ENCODE measurements around the gene UROC1.

UROC1 gene

GRCh38 chr3:126550488-126551051 lies 33.0 kb upstream of the UROC1 start:
- Histone ChIP-seq H4K20me1 (ENCODE audit: insufficient read depth, low read length, poor library complexity, severe bottlenecking) (no peaks in the 10 kb centered on the region), H3K4me3 (ENCODE audit: low read length, poor library complexity, severe bottlenecking) (no peak overlapping the region), H3K9me2 (replicated peaks; ENCODE audit: low read depth, low read length) (no peaks in the 10 kb centered on the region), H3F3A (ENCODE audit: low read depth) (no peaks in the 10 kb centered on the region), H3K4me1 (ENCODE audit: insufficient read depth, low read length, poor library complexity, severe bottlenecking) (peaks cover 26% of the 10 kb centered on the region), H3K79me2 (ENCODE audit: insufficient read depth, low read length) (no peaks in the 10 kb centered on the region), H3K9me3 (ENCODE audit: insufficient read depth, low read depth, low read length) (no peaks in the 10 kb centered on the region), H3K36me3 (ENCODE audit: insufficient read depth, low read length) (no peaks in the 10 kb centered on the region), H2AFZ (ENCODE audit: low read length) (no peak overlapping the region), H3K4me2 (ENCODE audit: low read depth, low read length, poor library complexity, severe bottlenecking) (no peak overlapping the region), H3K9ac (ENCODE audit: low read depth, low read length, poor library complexity, severe bottlenecking) (no peak overlapping the region), H3K27me3 (ENCODE audit: insufficient read depth, low read length, poor library complexity, severe bottlenecking) (no peaks in the 10 kb centered on the region)
- TF ChIP-seq EZH2phosphoT487 (IDR thresholded peaks at IDR 0.05; ENCODE audit: borderline replicate concordance), result no peak
- TF ChIP-seq CTCF (conservative IDR thresholded peaks at IDR 0.05; ENCODE audit: low read length), result no peak

- H3K79me2 ChIP-seq (ENCODE audit: insufficient read depth, low read length), result no peaks in the 10 kb centered on the region
- H3K4me2 ChIP-seq (ENCODE audit: low read depth, low read length, poor library complexity, severe bottlenecking), result peak overlapping the region; percentile 56
- no peaks in the 10 kb centered on the region for H3K27me3 ChIP-seq (ENCODE audit: insufficient read depth, low read length, poor library complexity, severe bottlenecking)
- H2AFZ ChIP-seq (ENCODE audit: low read length), result peak overlapping the region; percentile 86
- H3K9me2 ChIP-seq (replicated peaks; ENCODE audit: low read depth, low read length), result no peaks in the 10 kb centered on the region
- TF ChIP-seq CTCF (conservative IDR thresholded peaks at IDR 0.05; ENCODE audit: low read length) (no peak), EZH2phosphoT487 (IDR thresholded peaks at IDR 0.05; ENCODE audit: borderline replicate concordance) (no peak)
- no peaks in the 10 kb centered on the region for H3K9me3 ChIP-seq (ENCODE audit: insufficient read depth, low read depth, low read length)
- peak overlapping the region; percentile 37 for H3K9ac ChIP-seq (ENCODE audit: low read depth, low read length, poor library complexity, severe bottlenecking)
- H3K4me3 ChIP-seq (ENCODE audit: low read length, poor library complexity, severe bottlenecking), result no peak overlapping the region
- no peaks in the 10 kb centered on the region for H3K36me3 ChIP-seq (ENCODE audit: insufficient read depth, low read length)
- no peaks in the 10 kb centered on the region for H4K20me1 ChIP-seq (ENCODE audit: insufficient read depth, low read length, poor library complexity, severe bottlenecking)
- H3F3A ChIP-seq (ENCODE audit: low read depth), result no peaks in the 10 kb centered on the region
- peaks cover 31% of the 10 kb centered on the region for H3K4me1 ChIP-seq (ENCODE audit: insufficient read depth, low read length, poor library complexity, severe bottlenecking)
These were observed 32.4 kb upstream of the UROC1 start for GRCh38 chr3:126549861-126550487.

GRCh38 chr3:126548556-126549466 lies 31.2 kb upstream of the UROC1 start:
- peak overlapping the region; percentile 56 for H3K4me2 ChIP-seq (ENCODE audit: low read depth, low read length, poor library complexity, severe bottlenecking)
- no peaks in the 10 kb centered on the region for H4K20me1 ChIP-seq (ENCODE audit: insufficient read depth, low read length, poor library complexity, severe bottlenecking)
- no peak overlapping the region for H3K4me3 ChIP-seq (ENCODE audit: low read length, poor library complexity, severe bottlenecking)
- TF ChIP-seq CTCF (conservative IDR thresholded peaks at IDR 0.05; ENCODE audit: low read length), result peak; percentile 49
- no peak for TF ChIP-seq EZH2phosphoT487 (IDR thresholded peaks at IDR 0.05; ENCODE audit: borderline replicate concordance)
- peak overlapping the region; percentile 86 for H2AFZ ChIP-seq (ENCODE audit: low read length)
- H3K36me3 ChIP-seq (ENCODE audit: insufficient read depth, low read length), result no peaks in the 10 kb centered on the region
- no peaks in the 10 kb centered on the region for H3K9me3 ChIP-seq (ENCODE audit: insufficient read depth, low read depth, low read length)
- H3K79me2 ChIP-seq (ENCODE audit: insufficient read depth, low read length), result no peaks in the 10 kb centered on the region
- H3K27me3 ChIP-seq (ENCODE audit: insufficient read depth, low read length, poor library complexity, severe bottlenecking), result no peaks in the 10 kb centered on the region
- H3K4me1 ChIP-seq (ENCODE audit: insufficient read depth, low read length, poor library complexity, severe bottlenecking), result peaks cover 43% of the 10 kb centered on the region
- no peaks in the 10 kb centered on the region for H3F3A ChIP-seq (ENCODE audit: low read depth)
- peak overlapping the region; percentile 37 for H3K9ac ChIP-seq (ENCODE audit: low read depth, low read length, poor library complexity, severe bottlenecking)
- no peaks in the 10 kb centered on the region for H3K9me2 ChIP-seq (replicated peaks; ENCODE audit: low read depth, low read length)

All from Loucy (cell line).